Measurements from ENCODE around the gene PPY.

PPY gene

GRCh38 chr17:43918026-43918389, 24.3 kb downstream of the PPY start:
- Histone ChIP-seq H3K36me3 (replicated peaks; ENCODE audit: insufficient read depth, low read length) (no peaks in the 10 kb centered on the region), H3K9me3 (replicated peaks; ENCODE audit: insufficient read depth, low read length) (no peaks in the 10 kb centered on the region), H3K4me3 (ENCODE audit: low read length) (peak overlapping the region; percentile 65), H3K9me2 (replicated peaks; ENCODE audit: insufficient read depth, low read length) (no peaks in the 10 kb centered on the region), H3K4me2 (ENCODE audit: low read depth, low read length) (peak overlapping the region; percentile 56; the same call in 1 of the 2 replicates), H3K27ac (ENCODE audit: low read length) (no peak overlapping the region; the same call in 1 of the 2 replicates), H3K79me2 (ENCODE audit: low read length) (no peaks in the 10 kb centered on the region), H3F3A (ENCODE audit: insufficient read depth, low read length) (peaks cover 2% of the 10 kb centered on the region; the same call in 1 of the 2 replicates), H3K27me3 (replicated peaks; ENCODE audit: insufficient read depth, low read length) (no peaks in the 10 kb centered on the region), H3K9ac (ENCODE audit: low read length) (peak overlapping the region; percentile 43; the same call in 1 of the 2 replicates), H2AFZ (ENCODE audit: low read length) (peak overlapping the region; percentile 37), H3K4me1 (ENCODE audit: low read length) (no peaks in the 10 kb centered on the region), H4K20me1 (ENCODE audit: insufficient read depth, low read length) (no peaks in the 10 kb centered on the region)
- no peak for TF ChIP-seq CTCF (IDR thresholded peaks at IDR 0.05; ENCODE audit: low read length)
- no peak for TF ChIP-seq EZH2 (optimal IDR thresholded peaks at IDR 0.05; ENCODE audit: low read depth, low read length)
- no peak for TF ChIP-seq EZH2phosphoT487 (IDR thresholded peaks at IDR 0.05; ENCODE audit: low read length)
- DNase-seq: no peak

- peak; percentile 80 for DNase-seq
- no peaks in the 10 kb centered on the region for H4K20me1 ChIP-seq (ENCODE audit: insufficient read depth, low read length)
- peak overlapping the region; percentile 56 for H3K4me2 ChIP-seq (ENCODE audit: low read depth, low read length)
- H2AFZ ChIP-seq (ENCODE audit: low read length): peak overlapping the region; percentile 37
- H3K27ac ChIP-seq (ENCODE audit: low read length): peak overlapping the region; percentile 49; the same call in 1 of the 2 replicates
- H3K9ac ChIP-seq (ENCODE audit: low read length): peak overlapping the region; percentile 43; the same call in 1 of the 2 replicates
- peak overlapping the region; percentile 65 for H3K4me3 ChIP-seq (ENCODE audit: low read length)
- no peaks in the 10 kb centered on the region for H3K36me3 ChIP-seq (replicated peaks; ENCODE audit: insufficient read depth, low read length)
- H3K9me2 ChIP-seq (replicated peaks; ENCODE audit: insufficient read depth, low read length): no peaks in the 10 kb centered on the region
- H3K4me1 ChIP-seq (ENCODE audit: low read length): no peaks in the 10 kb centered on the region
- no peaks in the 10 kb centered on the region for H3K9me3 ChIP-seq (replicated peaks; ENCODE audit: insufficient read depth, low read length)
- H3F3A ChIP-seq (ENCODE audit: insufficient read depth, low read length): peaks cover 2% of the 10 kb centered on the region; the same call in 1 of the 2 replicates
- H3K27me3 ChIP-seq (replicated peaks; ENCODE audit: insufficient read depth, low read length): no peaks in the 10 kb centered on the region
- TF ChIP-seq CTCF (IDR thresholded peaks at IDR 0.05; ENCODE audit: low read length) (peak; percentile 58), EZH2phosphoT487 (IDR thresholded peaks at IDR 0.05; ENCODE audit: low read length) (no peak)
- H3K79me2 ChIP-seq (ENCODE audit: low read length): no peaks in the 10 kb centered on the region
Observed at GRCh38 chr17:43917348-43918025, 24.8 kb downstream of the PPY start.

- Histone ChIP-seq H3K4me1 (ENCODE audit: low read length) (no peaks in the 10 kb centered on the region), H3K27me3 (replicated peaks; ENCODE audit: insufficient read depth, low read length) (no peaks in the 10 kb centered on the region), H3K79me2 (ENCODE audit: low read length) (no peaks in the 10 kb centered on the region), H3F3A (ENCODE audit: insufficient read depth, low read length) (peaks cover 2% of the 10 kb centered on the region; the same call in 1 of the 2 replicates), H3K9ac (ENCODE audit: low read length) (peak overlapping the region; percentile 43; the same call in 1 of the 2 replicates), H3K27ac (ENCODE audit: low read length) (peak overlapping the region; percentile 49; the same call in 1 of the 2 replicates), H2AFZ (ENCODE audit: low read length) (peak overlapping the region; percentile 37), H3K4me3 (ENCODE audit: low read length) (peak overlapping the region; percentile 65), H3K4me2 (ENCODE audit: low read depth, low read length) (peak overlapping the region; percentile 56), H3K9me2 (replicated peaks; ENCODE audit: insufficient read depth, low read length) (no peaks in the 10 kb centered on the region), H3K36me3 (replicated peaks; ENCODE audit: insufficient read depth, low read length) (no peaks in the 10 kb centered on the region), H4K20me1 (ENCODE audit: insufficient read depth, low read length) (no peaks in the 10 kb centered on the region), H3K9me3 (replicated peaks; ENCODE audit: insufficient read depth, low read length) (no peaks in the 10 kb centered on the region)
- TF ChIP-seq EZH2 (optimal IDR thresholded peaks at IDR 0.05; ENCODE audit: low read depth, low read length): no peak
- no peak for TF ChIP-seq EZH2phosphoT487 (IDR thresholded peaks at IDR 0.05; ENCODE audit: low read length)
- TF ChIP-seq CTCF (IDR thresholded peaks at IDR 0.05; ENCODE audit: low read length): no peak
- no peak for DNase-seq
Observed at GRCh38 chr17:43917016-43917347, 25.3 kb downstream of the PPY start.

Data from MM.1S (cell line).